Heart left ventricle (tissue), 13 donors: ENCODE measurements around the gene ANO2.

Source experiments
- CTCF ChIP-seq, 12 donors: fragments of 200-600 bp; sonication (generic) in 4 of 12; IDR thresholded peaks; one replicate each; pipeline versions ENCODE4 v1.5.0 to v1.8.0; 2018 to 2022; ENCODE audit warnings: antibody characterized with exemption in 12 of 12, mild to moderate bottlenecking in 5 of 12
- POLR2A ChIP-seq, 2 donors: fragments of 450-650 bp; IDR thresholded peaks; one replicate each; pipeline ENCODE4 v1.6.1; 2017; ENCODE audit warnings: antibody characterized with exemption in 2 of 2, mild to moderate bottlenecking in 2 of 2, moderate library complexity in 2 of 2
- donor health status: ischemic (EF 13 %, LVEDD 7.1; RV severe dilation, severe dysfunction).
- donor health status: DM: no; HTN: yes; CAD: no.
- donor health status: DM: no; HTN: no; CAD: no.
- donor health status: ischemic (EF 25% LVEDD 6.9; RV normal size, moderate dysfunction).
- donor health status: ischemic (EF 25% LVEDD 5.7; RV mildly dilated, moderate dysfunction).
- donor health status: ischemic (EF 35%, LVEDD 5.7; RV mildly dilated, moderate dysfunction).
- donor health status: nonischemic (EF 11% LVEDD 7.7; RV severe dilation, severe dysfunction).
- donor health status: DM: yes; HTN: yes; CAD: no.
- donor health status: PGD.
- donor health status: ischemic (EF 29% LVEDD 5.4; RV normal size, mild dysfunction).
- donor health status: nonischemic (EF 23%, LVEDD 6.1; RV moderate dilation, normal function).

DNA sequence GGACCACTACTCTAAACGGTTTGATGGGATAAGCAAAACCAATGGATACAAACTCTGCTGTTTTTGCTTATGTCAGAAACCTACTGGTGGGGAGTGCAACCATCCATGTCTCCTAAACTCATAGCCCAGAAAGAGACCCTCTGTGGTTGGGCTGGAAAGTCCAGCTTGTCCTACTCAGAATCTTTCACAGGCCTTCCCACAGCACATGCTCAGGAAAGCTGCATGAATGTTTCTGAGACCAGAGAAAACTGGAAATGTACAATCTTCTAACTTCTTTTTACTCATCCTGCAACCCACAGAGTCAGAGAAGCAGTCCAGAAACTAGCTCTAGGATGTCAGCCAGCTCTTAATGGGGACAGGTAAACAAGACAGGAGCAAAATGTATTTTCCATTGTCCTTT is 73.3 kb downstream of the ANO2 start:
- TF ChIP-seq CTCF (IDR thresholded peaks at IDR 0.05), result no peak
- no peak for TF ChIP-seq POLR2A (IDR thresholded peaks at IDR 0.05)
